GM12878 (cell line): ENCODE results near the gene ZBTB5. TPM values are rescaled to one million over a fixed set of nuclear protein-coding genes. Genes with fewer than 3 reads are reported as not detected.

ENCODE experiments used
- ASH2L ChIP-seq: fragments of 300-600, 200-600 bp; sonication (generic); IDR thresholded peaks from 2 replicates; pipeline ENCODE4 v1.6.1; 2017; ENCODE audit warnings: low read depth, mild to moderate bottlenecking, borderline replicate concordance
- BACH1 ChIP-seq: fragments of 450-650 bp; IDR thresholded peaks from 2 replicates; pipeline ENCODE4 v1.6.1; 2017; ENCODE audit warnings: mild to moderate bottlenecking, borderline replicate concordance
- CBFB ChIP-seq: IDR thresholded peaks from 2 replicates; pipeline ENCODE4 v1.6.1; 2016; ENCODE audit warnings: antibody characterized with exemption, low read depth
- CBX3 ChIP-seq: fragments of 200-600 bp; sonication (generic); IDR thresholded peaks from 2 replicates; pipeline ENCODE4 v1.6.1; 2016; ENCODE audit warnings: low read depth, borderline replicate concordance
- CEBPB ChIP-seq, 2 experiments: fragments of 150-350 bp in 1 of 2; IDR thresholded peaks; 2 replicates each; pipeline ENCODE4 v1.6.1; 2012 to 2014; ENCODE audit warnings: low read depth in 2 of 2, low read length in 2 of 2, borderline replicate concordance in 1 of 2, inconsistent platforms in 1 of 2
- FOS ChIP-seq: IDR thresholded peaks from 3 replicates; pipeline ENCODE4 v1.6.1; 2011; ENCODE audit warnings: borderline replicate concordance; ENCODE audit not compliant: insufficient read length; ENCODE audit errors: extremely low read depth
- HDAC2 ChIP-seq: fragments of 200-600 bp; sonication (generic); IDR thresholded peaks from 2 replicates; pipeline ENCODE4 v1.6.1; 2017
- IRF5 ChIP-seq: fragments of 450-650 bp; IDR thresholded peaks from 2 replicates; pipeline ENCODE4 v1.6.1; 2017; ENCODE audit warnings: borderline replicate concordance
- MEF2A ChIP-seq: IDR thresholded peaks from 2 replicates; pipeline ENCODE4 v1.6.1; 2011; ENCODE audit warnings: low read depth, mild to moderate bottlenecking, low read length, moderate library complexity; ENCODE audit not compliant: insufficient read depth
- MYB ChIP-seq: fragments of 150-350 bp; IDR thresholded peaks from 2 replicates; pipeline ENCODE4 v1.6.1; 2014; ENCODE audit warnings: mild to moderate bottlenecking, low read depth, low read length, borderline replicate concordance
- POLR2AphosphoS5 ChIP-seq: IDR thresholded peaks from 2 replicates; pipeline ENCODE4 v1.6.1; 2011; ENCODE audit warnings: mild to moderate bottlenecking, low read length, inconsistent platforms
- RB1 ChIP-seq: fragments of 450-650 bp; formaldehyde crosslinking; IDR thresholded peaks from 2 replicates; pipeline ENCODE4 v1.6.1; 2017; ENCODE audit warnings: mild to moderate bottlenecking, borderline replicate concordance
- RBBP5 ChIP-seq: fragments of 200-600 bp; sonication (generic); conservative IDR thresholded peaks from 2 replicates; pipeline ENCODE4 v1.6.1; 2016
- SMARCA5 ChIP-seq: fragments of 450-650 bp; IDR thresholded peaks from 2 replicates; pipeline ENCODE4 v1.6.1; 2017; ENCODE audit warnings: mild to moderate bottlenecking
- SP1 ChIP-seq: IDR thresholded peaks from one replicate; pipeline ENCODE4 v1.6.1; 2011; ENCODE audit warnings: low read depth, low read length
- TCF7 ChIP-seq: IDR thresholded peaks from 2 replicates; pipeline ENCODE4 v1.6.1; 2014; ENCODE audit warnings: antibody characterized with exemption, borderline replicate concordance
- ZNF384 ChIP-seq: IDR thresholded peaks from 2 replicates; pipeline ENCODE4 v1.6.1; 2012; ENCODE audit warnings: low read depth, mild to moderate bottlenecking, low read length, improper control_type of control experiment, borderline replicate concordance
- polyA plus RNA-seq, 11 experiments: library from polyadenylated mRNA; depleted of rRNA in 4 of 11; unstranded in 6 of 11; stranded (reverse) in 5 of 11; fragments of >200 nt; fragmentation: Nextera tagmentation in 4 of 11; fragmentation: Illumina TruSeq in 1 of 11; extraction: Ambion mirVana in 4 of 11; extraction: Trizol in 1 of 11; gene quantifications; 1 replicate in 1 of 11; 2 replicates in 10 of 11; pipeline versions ENCODE4 v1.2.1 to v1.2.3, GENCODE V29; 2011 to 2016; ENCODE audit warnings: inconsistent platforms in 2 of 11, missing spikeins in 2 of 11, low read depth in 1 of 11
- total RNA-seq, 4 experiments: library from RNA; depleted of rRNA in 3 of 4; stranded (reverse); fragments of >200 nt in 3 of 4; fragmentation: Illumina TruSeq in 1 of 4; extraction: Trizol in 1 of 4; gene quantifications; 2 replicates each; pipeline versions ENCODE4 v1.2.1 to v1.2.3, GENCODE V29; 2013 to 2021
- TF ChIP-seq, protein P1 (sequence below): IDR thresholded peaks from 2 replicates; pipeline ENCODE4 v1.6.1; 2012; ENCODE audit warnings: low read depth, low read length, improper control_type of control experiment
- TF ChIP-seq, protein P2 (sequence below): fragments of 150-350 bp; IDR thresholded peaks from 2 replicates; pipeline ENCODE4 v1.6.1; 2014; ENCODE audit warnings: mild to moderate bottlenecking, low read depth, low read length
- TF ChIP-seq, protein P3 (sequence below): fragments of 450-650 bp; IDR thresholded peaks from 2 replicates; pipeline ENCODE4 v1.6.1; 2018; ENCODE audit warnings: borderline replicate concordance, mild to moderate bottlenecking; ENCODE audit not compliant: partially characterized antibody

The ZBTB5 gene
- total and polyA plus RNA-seq, 10 of the 15 experiments (the other 5 are each of a cell fraction or from before 2014, with no cell fraction given), result 1.4 to 32.5 (median 12.1) TPM

- TF ChIP-seq MEF2A (no peak), RBBP5 (no peak), MYB (no peak), IRF5 (no peak), BACH1 (no peak), CEBPB (IDR thresholded peaks at IDR 0.05; ENCODE audit: borderline replicate concordance in 1 of 2, low read depth in 2 of 2, low read length in 2 of 2) (no peak), TCF7 (no peak), POLR2AphosphoS5 (peak; percentile 45; the same call in 1 of the 2 replicates), ASH2L (no peak), ZNF384 (no peak), CBX3 (no peak), HDAC2 (no peak), SMARCA5 (no peak), FOS (no peak), CBFB (no peak; the same call in 1 of the 2 replicates), SP1 (no peak), RB1 (no peak)
- TF ChIP-seq, protein P1, sequence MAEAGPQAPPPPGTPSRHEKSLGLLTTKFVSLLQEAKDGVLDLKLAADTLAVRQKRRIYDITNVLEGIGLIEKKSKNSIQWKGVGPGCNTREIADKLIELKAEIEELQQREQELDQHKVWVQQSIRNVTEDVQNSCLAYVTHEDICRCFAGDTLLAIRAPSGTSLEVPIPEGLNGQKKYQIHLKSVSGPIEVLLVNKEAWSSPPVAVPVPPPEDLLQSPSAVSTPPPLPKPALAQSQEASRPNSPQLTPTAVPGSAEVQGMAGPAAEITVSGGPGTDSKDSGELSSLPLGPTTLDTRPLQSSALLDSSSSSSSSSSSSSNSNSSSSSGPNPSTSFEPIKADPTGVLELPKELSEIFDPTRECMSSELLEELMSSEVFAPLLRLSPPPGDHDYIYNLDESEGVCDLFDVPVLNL, result no peak
- TF ChIP-seq, protein P2, sequence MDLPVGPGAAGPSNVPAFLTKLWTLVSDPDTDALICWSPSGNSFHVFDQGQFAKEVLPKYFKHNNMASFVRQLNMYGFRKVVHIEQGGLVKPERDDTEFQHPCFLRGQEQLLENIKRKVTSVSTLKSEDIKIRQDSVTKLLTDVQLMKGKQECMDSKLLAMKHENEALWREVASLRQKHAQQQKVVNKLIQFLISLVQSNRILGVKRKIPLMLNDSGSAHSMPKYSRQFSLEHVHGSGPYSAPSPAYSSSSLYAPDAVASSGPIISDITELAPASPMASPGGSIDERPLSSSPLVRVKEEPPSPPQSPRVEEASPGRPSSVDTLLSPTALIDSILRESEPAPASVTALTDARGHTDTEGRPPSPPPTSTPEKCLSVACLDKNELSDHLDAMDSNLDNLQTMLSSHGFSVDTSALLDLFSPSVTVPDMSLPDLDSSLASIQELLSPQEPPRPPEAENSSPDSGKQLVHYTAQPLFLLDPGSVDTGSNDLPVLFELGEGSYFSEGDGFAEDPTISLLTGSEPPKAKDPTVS, result no peak
- TF ChIP-seq, protein P3, sequence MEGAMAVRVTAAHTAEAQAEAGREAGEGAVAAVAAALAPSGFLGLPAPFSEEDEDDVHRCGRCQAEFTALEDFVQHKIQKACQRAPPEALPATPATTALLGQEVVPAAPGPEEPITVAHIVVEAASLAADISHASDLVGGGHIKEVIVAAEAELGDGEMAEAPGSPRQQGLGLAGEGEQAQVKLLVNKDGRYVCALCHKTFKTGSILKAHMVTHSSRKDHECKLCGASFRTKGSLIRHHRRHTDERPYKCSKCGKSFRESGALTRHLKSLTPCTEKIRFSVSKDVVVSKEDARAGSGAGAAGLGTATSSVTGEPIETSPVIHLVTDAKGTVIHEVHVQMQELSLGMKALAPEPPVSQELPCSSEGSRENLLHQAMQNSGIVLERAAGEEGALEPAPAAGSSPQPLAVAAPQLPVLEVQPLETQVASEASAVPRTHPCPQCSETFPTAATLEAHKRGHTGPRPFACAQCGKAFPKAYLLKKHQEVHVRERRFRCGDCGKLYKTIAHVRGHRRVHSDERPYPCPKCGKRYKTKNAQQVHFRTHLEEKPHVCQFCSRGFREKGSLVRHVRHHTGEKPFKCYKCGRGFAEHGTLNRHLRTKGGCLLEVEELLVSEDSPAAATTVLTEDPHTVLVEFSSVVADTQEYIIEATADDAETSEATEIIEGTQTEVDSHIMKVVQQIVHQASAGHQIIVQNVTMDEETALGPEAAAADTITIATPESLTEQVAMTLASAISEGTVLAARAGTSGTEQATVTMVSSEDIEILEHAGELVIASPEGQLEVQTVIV, result no peak
- TF ChIP-seq, all 136 proteins: peak for 4
These were observed 58.4 kb downstream of the ZBTB5 start (continued) for GRCh38 chr9:37406603-37407401.
